SK-N-SH (cell line): ENCODE data around the gene CHCHD6.

Experiments
- JUND ChIP-seq: IDR thresholded peaks from 2 replicates; pipeline ENCODE4 v1.4.0; 2012
- POLR2AphosphoS5 ChIP-seq: IDR thresholded peaks from 2 replicates; pipeline ENCODE4 v1.6.1; 2012; ENCODE audit warnings: low read depth, low read length
- RAD21 ChIP-seq: IDR thresholded peaks from 2 replicates; pipeline ENCODE4 v1.6.1; 2012; ENCODE audit warnings: mild to moderate bottlenecking, low read length
- SIN3A ChIP-seq: IDR thresholded peaks from 2 replicates; pipeline ENCODE4 v1.6.1; 2012; ENCODE audit warnings: low read depth, mild to moderate bottlenecking, low read length, moderate library complexity, borderline replicate concordance
- SMC3 ChIP-seq: IDR thresholded peaks from 2 replicates; pipeline ENCODE4 v1.6.1; 2012; ENCODE audit warnings: low read depth, low read length, improper control_type of control experiment
- TCF12 ChIP-seq: IDR thresholded peaks from 2 replicates; pipeline ENCODE4 v1.4.0; 2012
- TEAD4 ChIP-seq: IDR thresholded peaks from 2 replicates; pipeline ENCODE4 v1.4.0; 2012; ENCODE audit warnings: mild to moderate bottlenecking, borderline replicate concordance; ENCODE audit not compliant: insufficient read depth
- YY1 ChIP-seq: IDR thresholded peaks from 2 replicates; pipeline ENCODE4 v1.4.0; 2012; ENCODE audit warnings: low read depth, mild to moderate bottlenecking
- TF ChIP-seq, protein P1 (sequence below): fragments of 200-600 bp; sonication (generic); IDR thresholded peaks from 2 replicates; pipeline ENCODE4 v1.6.1; 2017; ENCODE audit warnings: antibody characterized with exemption, mild to moderate bottlenecking, moderate library complexity
- TF ChIP-seq, protein P2 (sequence below): IDR thresholded peaks from 2 replicates; pipeline ENCODE4 v1.6.1; 2012; ENCODE audit warnings: mild to moderate bottlenecking, low read depth, low read length, moderate library complexity

DNA sequence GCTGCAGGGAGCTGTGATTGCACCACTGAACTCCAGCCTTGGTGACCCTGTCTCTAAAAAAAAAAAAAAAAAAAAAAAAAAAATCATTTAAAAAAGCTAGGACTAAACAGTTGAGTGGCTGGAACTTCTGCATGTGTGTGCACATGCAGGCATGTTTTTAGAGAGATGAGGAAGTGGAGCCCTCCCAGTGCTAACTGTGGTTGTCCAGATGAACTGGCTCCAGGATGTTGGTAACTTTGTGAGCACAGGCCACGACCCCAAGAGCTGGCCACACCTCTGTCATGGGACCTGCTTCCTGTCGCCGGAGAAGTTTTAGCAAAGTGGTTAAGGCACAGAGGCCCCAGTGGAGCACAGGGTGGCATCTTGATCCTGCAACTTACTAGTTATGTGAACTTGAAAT is 27.0 kb downstream of the CHCHD6 start:
- TF ChIP-seq JUND: no peak
- TF ChIP-seq, protein P1, sequence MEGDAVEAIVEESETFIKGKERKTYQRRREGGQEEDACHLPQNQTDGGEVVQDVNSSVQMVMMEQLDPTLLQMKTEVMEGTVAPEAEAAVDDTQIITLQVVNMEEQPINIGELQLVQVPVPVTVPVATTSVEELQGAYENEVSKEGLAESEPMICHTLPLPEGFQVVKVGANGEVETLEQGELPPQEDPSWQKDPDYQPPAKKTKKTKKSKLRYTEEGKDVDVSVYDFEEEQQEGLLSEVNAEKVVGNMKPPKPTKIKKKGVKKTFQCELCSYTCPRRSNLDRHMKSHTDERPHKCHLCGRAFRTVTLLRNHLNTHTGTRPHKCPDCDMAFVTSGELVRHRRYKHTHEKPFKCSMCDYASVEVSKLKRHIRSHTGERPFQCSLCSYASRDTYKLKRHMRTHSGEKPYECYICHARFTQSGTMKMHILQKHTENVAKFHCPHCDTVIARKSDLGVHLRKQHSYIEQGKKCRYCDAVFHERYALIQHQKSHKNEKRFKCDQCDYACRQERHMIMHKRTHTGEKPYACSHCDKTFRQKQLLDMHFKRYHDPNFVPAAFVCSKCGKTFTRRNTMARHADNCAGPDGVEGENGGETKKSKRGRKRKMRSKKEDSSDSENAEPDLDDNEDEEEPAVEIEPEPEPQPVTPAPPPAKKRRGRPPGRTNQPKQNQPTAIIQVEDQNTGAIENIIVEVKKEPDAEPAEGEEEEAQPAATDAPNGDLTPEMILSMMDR: no peak
- TF ChIP-seq, protein P2, sequence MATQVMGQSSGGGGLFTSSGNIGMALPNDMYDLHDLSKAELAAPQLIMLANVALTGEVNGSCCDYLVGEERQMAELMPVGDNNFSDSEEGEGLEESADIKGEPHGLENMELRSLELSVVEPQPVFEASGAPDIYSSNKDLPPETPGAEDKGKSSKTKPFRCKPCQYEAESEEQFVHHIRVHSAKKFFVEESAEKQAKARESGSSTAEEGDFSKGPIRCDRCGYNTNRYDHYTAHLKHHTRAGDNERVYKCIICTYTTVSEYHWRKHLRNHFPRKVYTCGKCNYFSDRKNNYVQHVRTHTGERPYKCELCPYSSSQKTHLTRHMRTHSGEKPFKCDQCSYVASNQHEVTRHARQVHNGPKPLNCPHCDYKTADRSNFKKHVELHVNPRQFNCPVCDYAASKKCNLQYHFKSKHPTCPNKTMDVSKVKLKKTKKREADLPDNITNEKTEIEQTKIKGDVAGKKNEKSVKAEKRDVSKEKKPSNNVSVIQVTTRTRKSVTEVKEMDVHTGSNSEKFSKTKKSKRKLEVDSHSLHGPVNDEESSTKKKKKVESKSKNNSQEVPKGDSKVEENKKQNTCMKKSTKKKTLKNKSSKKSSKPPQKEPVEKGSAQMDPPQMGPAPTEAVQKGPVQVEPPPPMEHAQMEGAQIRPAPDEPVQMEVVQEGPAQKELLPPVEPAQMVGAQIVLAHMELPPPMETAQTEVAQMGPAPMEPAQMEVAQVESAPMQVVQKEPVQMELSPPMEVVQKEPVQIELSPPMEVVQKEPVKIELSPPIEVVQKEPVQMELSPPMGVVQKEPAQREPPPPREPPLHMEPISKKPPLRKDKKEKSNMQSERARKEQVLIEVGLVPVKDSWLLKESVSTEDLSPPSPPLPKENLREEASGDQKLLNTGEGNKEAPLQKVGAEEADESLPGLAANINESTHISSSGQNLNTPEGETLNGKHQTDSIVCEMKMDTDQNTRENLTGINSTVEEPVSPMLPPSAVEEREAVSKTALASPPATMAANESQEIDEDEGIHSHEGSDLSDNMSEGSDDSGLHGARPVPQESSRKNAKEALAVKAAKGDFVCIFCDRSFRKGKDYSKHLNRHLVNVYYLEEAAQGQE: no peak
- TF ChIP-seq SMC3: no peak
- TF ChIP-seq SIN3A: no peak
- no peak for TF ChIP-seq POLR2AphosphoS5
- no peak for TF ChIP-seq YY1
- no peak for TF ChIP-seq TEAD4
- TF ChIP-seq TCF12: no peak
- no peak for TF ChIP-seq RAD21
